H1 (cell line): ENCODE measurements around the gene CDH20. TPM values are rescaled to one million over a fixed set of nuclear protein-coding genes. Genes with fewer than 3 reads are reported as not detected.

Source experiments
- ASH2L ChIP-seq: fragments of 200-600, 300-600 bp; sonication (generic); IDR thresholded peaks from one replicate; pipeline ENCODE4 v1.7.1; 2017; ENCODE audit warnings: low read length
- CHD2 ChIP-seq: IDR thresholded peaks from 2 replicates; pipeline ENCODE4 v1.6.1; 2012; ENCODE audit warnings: low read length, improper control_type of control experiment
- CTBP2 ChIP-seq: IDR thresholded peaks from 2 replicates; pipeline ENCODE4 v1.7.0; 2011; ENCODE audit warnings: borderline replicate concordance, mild to moderate bottlenecking, moderate library complexity, mixed read lengths, low read length; ENCODE audit not compliant: insufficient read depth, insufficient read length
- PHF8 ChIP-seq: fragments of 200-600 bp; sonication (generic); conservative IDR thresholded peaks from 2 replicates; pipeline ENCODE4 v1.7.1; 2012; ENCODE audit warnings: low read depth, mild to moderate bottlenecking, inconsistent platforms, low read length, moderate library complexity
- RAD21 ChIP-seq, 2 experiments: IDR thresholded peaks in 1 of 2; conservative IDR thresholded peaks in 1 of 2; 2 replicates each; pipeline ENCODE4 v1.6.1; 2011; ENCODE audit warnings: low read depth in 2 of 2, low read length in 2 of 2, improper control_type of control experiment in 1 of 2, inconsistent platforms in 1 of 2, mild to moderate bottlenecking in 1 of 2, moderate library complexity in 1 of 2
- ZNF274 ChIP-seq: IDR thresholded peaks from 2 replicates; pipeline ENCODE4 v1.7.0; 2012; ENCODE audit warnings: low read length, borderline replicate concordance; ENCODE audit errors: extremely low read depth
- polyA plus RNA-seq, 7 experiments: library from polyadenylated mRNA; depleted of rRNA in 3 of 7; stranded (reverse) in 5 of 7; unstranded in 2 of 7; fragments of >200 nt in 5 of 7; fragments of 200-250 nt in 2 of 7; gene quantifications; 1 replicate in 5 of 7; 2 replicates in 1 of 7; 4 replicates in 1 of 7; pipeline versions ENCODE4 v1.2.1 to v1.2.3, GENCODE V29; 2011 to 2013; ENCODE audit warnings: missing spikeins in 2 of 7, mixed read lengths in 2 of 7
- total RNA-seq: library from RNA; stranded (reverse); fragmentation: NEBNext Ultra II Directional; extraction: Animal tissue kit (Norgen Biotek cat#: 25700); gene quantifications from 2 replicates; pipeline ENCODE4 v1.2.1, GENCODE V29; 2021
- TF ChIP-seq, protein P1 (sequence below): fragments of 300-600 bp; sonication (generic); IDR thresholded peaks from 2 replicates; pipeline ENCODE4 v1.7.1; 2012; ENCODE audit warnings: low read length, moderate library complexity, mild to moderate bottlenecking, inconsistent platforms; ENCODE audit not compliant: insufficient replicate concordance

Gene CDH20
- total and polyA plus RNA-seq, 2 of the 8 experiments (the other 6 are each of a cell fraction or from before 2014, with no cell fraction given) = 0.07 to 0.12 TPM

DNA sequence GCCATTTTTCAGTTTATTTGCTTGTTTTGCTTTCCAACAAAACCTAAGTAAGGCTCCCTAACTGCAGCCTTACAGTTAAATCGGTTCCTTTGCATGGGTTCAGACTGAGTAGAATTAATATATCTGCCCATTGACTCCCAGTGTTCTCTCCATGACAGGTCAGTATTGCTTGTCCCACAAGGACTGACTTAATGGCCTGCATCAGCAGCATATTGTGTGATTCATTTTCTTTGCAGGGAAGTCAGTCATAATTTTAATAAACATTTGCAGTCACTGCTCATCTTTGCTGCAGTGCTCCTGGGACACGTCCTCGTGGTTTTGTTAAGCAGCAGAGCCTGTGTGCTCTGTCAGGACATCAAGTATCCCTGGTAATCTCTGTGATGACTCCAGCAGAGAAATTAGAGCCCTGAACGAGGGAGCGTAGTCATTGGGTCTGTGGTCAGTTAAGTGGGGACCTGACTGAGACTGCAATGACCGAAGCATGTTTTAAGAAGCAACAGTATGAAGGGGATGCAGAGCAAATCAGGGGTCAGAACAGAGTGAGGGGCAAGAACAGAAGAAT is 93.3 kb downstream of the CDH20 start (continued):
- TF ChIP-seq, protein P1, sequence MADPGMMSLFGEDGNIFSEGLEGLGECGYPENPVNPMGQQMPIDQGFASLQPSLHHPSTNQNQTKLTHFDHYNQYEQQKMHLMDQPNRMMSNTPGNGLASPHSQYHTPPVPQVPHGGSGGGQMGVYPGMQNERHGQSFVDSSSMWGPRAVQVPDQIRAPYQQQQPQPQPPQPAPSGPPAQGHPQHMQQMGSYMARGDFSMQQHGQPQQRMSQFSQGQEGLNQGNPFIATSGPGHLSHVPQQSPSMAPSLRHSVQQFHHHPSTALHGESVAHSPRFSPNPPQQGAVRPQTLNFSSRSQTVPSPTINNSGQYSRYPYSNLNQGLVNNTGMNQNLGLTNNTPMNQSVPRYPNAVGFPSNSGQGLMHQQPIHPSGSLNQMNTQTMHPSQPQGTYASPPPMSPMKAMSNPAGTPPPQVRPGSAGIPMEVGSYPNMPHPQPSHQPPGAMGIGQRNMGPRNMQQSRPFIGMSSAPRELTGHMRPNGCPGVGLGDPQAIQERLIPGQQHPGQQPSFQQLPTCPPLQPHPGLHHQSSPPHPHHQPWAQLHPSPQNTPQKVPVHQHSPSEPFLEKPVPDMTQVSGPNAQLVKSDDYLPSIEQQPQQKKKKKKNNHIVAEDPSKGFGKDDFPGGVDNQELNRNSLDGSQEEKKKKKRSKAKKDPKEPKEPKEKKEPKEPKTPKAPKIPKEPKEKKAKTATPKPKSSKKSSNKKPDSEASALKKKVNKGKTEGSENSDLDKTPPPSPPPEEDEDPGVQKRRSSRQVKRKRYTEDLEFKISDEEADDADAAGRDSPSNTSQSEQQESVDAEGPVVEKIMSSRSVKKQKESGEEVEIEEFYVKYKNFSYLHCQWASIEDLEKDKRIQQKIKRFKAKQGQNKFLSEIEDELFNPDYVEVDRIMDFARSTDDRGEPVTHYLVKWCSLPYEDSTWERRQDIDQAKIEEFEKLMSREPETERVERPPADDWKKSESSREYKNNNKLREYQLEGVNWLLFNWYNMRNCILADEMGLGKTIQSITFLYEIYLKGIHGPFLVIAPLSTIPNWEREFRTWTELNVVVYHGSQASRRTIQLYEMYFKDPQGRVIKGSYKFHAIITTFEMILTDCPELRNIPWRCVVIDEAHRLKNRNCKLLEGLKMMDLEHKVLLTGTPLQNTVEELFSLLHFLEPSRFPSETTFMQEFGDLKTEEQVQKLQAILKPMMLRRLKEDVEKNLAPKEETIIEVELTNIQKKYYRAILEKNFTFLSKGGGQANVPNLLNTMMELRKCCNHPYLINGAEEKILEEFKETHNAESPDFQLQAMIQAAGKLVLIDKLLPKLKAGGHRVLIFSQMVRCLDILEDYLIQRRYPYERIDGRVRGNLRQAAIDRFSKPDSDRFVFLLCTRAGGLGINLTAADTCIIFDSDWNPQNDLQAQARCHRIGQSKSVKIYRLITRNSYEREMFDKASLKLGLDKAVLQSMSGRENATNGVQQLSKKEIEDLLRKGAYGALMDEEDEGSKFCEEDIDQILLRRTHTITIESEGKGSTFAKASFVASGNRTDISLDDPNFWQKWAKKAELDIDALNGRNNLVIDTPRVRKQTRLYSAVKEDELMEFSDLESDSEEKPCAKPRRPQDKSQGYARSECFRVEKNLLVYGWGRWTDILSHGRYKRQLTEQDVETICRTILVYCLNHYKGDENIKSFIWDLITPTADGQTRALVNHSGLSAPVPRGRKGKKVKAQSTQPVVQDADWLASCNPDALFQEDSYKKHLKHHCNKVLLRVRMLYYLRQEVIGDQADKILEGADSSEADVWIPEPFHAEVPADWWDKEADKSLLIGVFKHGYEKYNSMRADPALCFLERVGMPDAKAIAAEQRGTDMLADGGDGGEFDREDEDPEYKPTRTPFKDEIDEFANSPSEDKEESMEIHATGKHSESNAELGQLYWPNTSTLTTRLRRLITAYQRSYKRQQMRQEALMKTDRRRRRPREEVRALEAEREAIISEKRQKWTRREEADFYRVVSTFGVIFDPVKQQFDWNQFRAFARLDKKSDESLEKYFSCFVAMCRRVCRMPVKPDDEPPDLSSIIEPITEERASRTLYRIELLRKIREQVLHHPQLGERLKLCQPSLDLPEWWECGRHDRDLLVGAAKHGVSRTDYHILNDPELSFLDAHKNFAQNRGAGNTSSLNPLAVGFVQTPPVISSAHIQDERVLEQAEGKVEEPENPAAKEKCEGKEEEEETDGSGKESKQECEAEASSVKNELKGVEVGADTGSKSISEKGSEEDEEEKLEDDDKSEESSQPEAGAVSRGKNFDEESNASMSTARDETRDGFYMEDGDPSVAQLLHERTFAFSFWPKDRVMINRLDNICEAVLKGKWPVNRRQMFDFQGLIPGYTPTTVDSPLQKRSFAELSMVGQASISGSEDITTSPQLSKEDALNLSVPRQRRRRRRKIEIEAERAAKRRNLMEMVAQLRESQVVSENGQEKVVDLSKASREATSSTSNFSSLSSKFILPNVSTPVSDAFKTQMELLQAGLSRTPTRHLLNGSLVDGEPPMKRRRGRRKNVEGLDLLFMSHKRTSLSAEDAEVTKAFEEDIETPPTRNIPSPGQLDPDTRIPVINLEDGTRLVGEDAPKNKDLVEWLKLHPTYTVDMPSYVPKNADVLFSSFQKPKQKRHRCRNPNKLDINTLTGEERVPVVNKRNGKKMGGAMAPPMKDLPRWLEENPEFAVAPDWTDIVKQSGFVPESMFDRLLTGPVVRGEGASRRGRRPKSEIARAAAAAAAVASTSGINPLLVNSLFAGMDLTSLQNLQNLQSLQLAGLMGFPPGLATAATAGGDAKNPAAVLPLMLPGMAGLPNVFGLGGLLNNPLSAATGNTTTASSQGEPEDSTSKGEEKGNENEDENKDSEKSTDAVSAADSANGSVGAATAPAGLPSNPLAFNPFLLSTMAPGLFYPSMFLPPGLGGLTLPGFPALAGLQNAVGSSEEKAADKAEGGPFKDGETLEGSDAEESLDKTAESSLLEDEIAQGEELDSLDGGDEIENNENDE = no peak
- TF ChIP-seq ZNF274 = no peak
- no peak for TF ChIP-seq PHF8
- TF ChIP-seq CHD2 = no peak
- no peak for TF ChIP-seq ASH2L
- TF ChIP-seq CTBP2 = no peak
- TF ChIP-seq RAD21 (IDR thresholded peaks at IDR 0.05 in 1 of 2, conservative IDR thresholded peaks at IDR 0.05 in 1 of 2; ENCODE audit: low read depth in 2 of 2, low read length in 2 of 2) = no peak
